GM18909 (cell line): ENCODE results near the gene CEP350.
"Not testable (repeated sequence)": the region's sequence is repeated elsewhere in the genome, so short reads cannot be mapped to it uniquely, and the experiment has no call there.

Experiments used
- ATAC-seq: cut with Tn5 transposase; IDR thresholded peaks from one replicate; pipeline ENCODE4 v1.9.1; 2021; ENCODE audit warnings: mild to moderate bottlenecking; ENCODE audit not compliant: unreplicated experiment, poor library complexity

The CEP350 gene

DNA sequence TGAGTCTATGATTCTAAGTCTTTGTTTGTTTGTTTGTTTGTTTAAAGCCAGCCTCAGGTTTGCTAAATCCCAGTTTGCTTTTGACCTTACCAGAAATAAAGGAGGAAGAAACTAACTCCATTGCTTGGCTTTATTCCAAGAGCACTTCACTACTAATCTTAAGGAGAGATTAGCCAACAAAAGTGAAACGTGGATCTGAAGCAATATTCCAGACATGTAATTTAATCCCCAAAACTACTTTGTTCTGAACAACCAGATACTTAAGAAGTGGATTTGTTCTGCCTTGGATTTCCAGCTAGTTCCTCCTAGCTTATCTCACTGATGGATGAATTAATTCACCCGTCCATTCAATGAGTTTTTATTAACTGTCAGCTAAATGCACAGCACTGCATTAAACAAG, 15.9 kb upstream of the CEP350 start:
- ATAC-seq: no peak

DNA sequence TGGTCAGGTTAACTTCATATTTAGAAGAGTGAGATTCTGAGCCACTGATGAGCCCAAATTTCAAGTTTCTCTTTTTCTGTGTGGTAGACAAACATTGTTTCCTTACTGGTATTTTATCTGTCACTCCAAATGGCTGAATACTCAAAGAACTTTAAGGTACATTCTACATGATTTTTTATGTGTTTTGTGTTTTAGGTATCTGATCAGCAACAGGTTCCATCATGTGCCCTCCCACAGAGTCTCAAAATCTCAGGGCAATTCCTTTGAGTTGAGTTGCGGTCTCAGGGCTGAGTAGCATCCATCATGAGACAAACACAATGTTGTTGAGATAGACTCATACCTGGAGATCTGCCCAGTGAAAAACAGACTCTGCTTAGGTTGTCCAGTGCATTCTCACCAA, 14.7 kb upstream of the CEP350 start:
- ATAC-seq: no peak

- ATAC-seq: no peak
These were observed 13.2 kb upstream of the CEP350 start for GRCh38 chr1:179941454-179941853.

DNA sequence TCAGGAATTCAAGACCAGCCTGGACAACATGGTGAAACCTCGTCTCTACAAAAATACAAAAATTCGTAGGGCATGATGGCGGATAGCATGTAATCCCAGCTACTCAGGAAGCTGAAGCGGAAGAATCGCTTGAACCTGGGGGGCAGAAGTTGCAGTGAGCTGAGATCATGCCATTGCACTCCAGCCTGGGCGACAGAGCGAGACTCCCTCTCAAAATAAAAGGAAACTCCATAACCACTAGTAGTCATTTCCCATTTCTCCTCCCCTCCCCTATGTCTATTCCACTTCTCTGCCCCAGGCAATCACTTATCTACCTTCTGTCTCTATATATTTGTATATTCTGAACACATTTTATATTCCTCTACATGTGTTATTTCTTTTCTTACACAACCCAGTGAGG, 4.0 kb upstream of the CEP350 start:
- ATAC-seq: no peak

- no peak for ATAC-seq
These were observed 3.0 kb upstream of the CEP350 start for GRCh38 chr1:179951383-179952144.

DNA sequence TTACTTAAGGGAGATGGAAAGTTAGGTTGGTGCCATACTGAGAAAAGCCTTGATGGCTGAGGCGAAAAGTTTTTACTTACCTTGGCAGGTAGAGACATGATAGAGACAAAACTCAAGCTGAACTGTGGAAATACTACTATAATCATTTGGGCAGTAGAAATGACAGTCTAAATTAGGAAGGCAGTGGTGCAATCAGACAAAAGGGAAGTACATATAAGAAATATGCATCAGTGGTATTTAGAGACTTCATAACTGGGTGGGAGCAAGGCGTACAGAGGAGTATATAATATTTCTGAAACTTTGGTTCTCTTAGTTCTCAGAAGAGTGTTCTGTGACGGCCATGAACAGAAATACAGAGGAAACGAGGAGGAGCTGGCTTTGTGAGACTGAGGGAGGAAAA, 2.4 kb upstream of the CEP350 start:
- ATAC-seq: no peak

GRCh38 chr1:179953974-179954492, 577 bp upstream of the CEP350 start:
- ATAC-seq: peak; percentile 21

DNA sequence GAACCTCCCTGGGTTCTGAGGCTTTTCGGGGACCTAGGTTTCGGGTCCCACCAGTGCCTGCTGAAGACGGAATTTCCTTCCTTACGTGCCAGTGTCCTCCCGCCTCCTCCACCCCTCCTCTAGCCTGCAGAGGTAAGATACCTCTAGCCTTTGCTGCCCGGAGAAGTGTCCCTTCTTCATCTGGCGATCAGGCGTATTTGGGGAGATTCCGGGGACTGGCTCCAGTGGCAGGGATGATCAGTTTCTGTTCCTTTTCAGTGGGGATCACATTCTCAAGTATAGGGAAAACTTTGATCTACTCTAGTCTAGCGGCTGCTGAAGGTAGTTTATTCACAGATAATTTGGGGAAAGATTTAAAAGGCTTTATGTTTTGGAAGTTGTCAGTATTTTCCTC, 674 bp downstream of the CEP350 start:
- ATAC-seq: no peak

DNA sequence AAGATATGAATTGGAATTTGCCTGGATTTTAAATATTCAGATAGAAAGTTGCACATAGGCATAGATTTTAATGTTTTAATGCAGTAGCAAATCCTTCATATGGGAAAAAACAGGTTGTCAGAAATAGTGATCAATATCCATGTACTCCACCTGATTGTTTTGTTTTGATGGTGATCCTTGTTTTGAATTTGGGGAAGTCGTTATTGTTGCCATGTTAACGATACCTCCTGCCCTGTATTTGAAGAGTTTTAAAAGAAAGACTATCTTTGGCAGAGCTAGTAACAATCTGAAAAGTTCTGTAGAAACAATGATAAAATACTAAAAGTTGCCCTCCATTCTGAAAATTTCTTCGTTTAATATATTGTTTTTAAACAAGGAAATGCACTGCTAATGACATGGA, 1.1 kb downstream of the CEP350 start:
- ATAC-seq: no peak

GRCh38 chr1:179958359-179958758, 3.7 kb downstream of the CEP350 start:
- ATAC-seq: no peak

GRCh38 chr1:179962168-179962567, 7.6 kb downstream of the CEP350 start:
- ATAC-seq: not testable (repeated sequence)

GRCh38 chr1:179966551-179966950, 11.9 kb downstream of the CEP350 start:
- ATAC-seq: no peak

DNA sequence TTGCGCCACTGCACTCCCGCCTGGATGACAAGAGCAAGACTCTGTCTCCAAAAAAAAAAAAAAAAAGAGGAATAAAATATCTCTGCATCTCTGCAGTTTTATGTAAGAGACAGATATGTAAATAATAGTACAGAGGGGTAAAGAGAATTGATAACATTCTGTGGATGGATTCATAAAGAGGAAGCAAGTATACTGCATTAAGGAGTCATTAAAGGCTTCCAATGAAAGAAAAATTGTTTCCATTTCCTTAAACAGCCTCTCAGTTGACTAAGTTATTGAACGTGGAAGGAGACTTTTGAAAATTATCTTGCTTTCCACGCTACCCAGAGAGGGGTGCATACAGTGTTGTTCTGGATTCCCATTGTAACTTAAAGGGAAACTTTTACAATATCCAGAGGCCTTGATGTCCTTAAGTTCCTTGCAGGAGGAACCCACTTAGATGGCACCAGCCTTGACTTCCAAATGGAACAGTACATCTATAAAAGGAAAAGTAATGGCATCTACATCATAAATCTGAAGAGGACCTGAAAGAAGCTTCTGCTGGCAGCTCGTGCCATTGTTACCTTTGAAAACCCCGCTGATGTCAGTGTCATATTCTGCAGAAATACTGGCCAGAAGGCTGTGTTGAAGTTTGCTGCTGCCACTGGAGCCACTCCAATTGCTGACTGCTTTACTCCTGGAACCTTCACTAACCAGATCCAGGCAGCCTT, 13.8 kb downstream of the CEP350 start:
- no peak for ATAC-seq

DNA sequence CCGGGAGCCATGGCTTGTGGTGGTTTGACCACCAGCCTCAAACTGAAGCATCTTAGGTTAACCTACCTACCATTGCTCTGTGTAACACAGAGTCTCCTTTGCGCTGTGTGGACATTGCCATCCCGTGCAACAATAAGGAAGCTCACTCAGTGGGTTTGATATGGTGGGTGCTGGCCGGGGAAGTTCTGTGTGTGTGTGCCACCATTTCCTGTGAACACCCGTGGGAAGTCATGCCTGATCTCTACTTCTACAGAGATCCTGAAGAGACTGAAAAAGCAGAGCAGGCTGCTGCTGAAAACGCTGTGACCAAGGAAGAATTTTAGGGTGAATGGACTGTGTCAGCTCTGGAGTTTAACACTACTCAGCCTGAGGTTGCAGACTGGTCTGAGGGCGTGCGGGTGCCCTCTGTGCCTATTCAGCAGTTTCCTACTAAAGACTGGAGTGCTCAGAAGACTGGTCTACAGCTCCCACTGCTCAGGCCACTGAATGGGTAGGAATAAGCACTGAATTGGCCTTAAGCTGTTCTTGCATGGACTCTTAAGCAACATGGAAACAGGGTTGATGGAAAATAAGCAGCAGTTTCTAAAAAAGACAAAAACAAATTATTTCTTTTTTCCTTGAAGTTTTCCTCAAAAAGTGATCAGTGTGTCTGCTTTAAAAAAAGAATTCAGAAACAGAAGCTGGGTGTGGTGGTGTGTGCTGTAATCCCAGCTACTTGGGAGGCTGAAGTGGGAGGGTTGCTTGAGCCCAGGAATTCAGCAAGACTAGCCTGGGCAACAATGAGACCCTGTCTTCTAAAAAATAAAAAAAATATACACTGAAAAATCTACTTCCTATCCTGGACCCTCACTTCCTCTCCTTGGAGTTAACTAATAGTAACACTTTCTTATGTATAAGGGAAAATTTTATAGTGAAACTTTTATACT, 14.6 kb downstream of the CEP350 start:
- no peak for ATAC-seq

DNA sequence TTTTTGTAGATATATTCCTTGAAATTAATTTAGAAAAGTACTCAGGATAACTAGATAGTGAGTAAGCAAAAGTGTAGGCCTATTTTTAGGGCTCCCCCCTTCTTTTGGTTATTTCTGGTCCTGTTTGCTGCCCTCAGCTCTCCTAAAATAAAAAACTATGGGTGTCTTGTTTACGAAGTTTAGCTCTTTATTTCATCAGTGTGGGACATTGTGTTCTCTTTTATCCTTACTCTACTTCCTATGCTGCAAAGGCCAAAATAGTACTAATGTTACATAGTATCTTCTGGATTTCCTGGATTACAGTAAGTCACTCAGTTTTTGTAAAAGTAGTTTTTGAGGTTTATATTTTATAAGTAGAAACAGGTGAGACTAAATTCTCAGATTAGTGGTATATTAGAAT, 15.4 kb downstream of the CEP350 start:
- no peak for ATAC-seq

DNA sequence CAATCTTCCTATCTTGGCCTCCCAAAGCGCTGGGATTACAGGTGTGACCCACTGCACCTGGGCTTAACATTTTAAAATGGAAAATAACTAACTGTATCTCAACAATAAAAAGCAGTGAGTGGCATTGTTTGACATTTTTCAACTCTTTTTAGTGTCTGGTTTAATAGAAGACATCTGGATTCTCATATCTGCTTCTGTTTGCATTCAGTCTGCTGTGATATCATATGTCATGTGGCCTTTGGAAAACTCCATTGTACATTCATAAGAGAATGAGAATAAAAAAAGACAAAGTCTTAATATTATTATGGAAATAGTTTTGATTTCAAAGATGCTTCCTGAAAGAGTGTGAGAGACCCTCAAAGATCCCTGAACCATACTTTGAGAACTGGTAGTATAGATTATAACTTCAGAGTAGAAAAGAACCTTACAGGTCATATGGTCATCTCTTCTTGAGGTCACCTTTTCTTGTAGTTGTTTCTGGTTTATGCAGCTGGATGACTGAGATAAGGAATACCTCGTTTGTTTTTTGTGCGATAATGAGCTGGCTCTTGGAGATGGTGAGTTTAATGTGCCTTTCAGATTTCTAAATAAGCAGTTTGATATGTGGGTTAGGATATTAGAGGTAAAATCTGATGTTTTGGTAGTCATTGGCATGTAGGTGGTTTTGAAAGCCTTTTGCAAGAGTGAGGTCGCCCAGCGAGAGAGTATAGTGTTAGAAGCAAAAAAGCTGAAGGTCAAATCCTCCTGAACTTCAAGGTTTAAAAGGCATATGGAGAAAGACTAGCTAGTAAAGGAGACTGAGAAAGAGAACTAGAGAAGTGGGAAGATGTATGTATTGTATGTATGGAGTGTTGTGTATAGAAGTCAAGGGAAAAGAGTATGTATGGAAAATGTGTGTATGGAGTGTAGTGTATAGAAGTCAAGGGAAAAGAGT, 17.2 kb downstream of the CEP350 start:
- no peak for ATAC-seq

- no peak for ATAC-seq
These were observed 18.8 kb downstream of the CEP350 start for GRCh38 chr1:179973198-179974110.

DNA sequence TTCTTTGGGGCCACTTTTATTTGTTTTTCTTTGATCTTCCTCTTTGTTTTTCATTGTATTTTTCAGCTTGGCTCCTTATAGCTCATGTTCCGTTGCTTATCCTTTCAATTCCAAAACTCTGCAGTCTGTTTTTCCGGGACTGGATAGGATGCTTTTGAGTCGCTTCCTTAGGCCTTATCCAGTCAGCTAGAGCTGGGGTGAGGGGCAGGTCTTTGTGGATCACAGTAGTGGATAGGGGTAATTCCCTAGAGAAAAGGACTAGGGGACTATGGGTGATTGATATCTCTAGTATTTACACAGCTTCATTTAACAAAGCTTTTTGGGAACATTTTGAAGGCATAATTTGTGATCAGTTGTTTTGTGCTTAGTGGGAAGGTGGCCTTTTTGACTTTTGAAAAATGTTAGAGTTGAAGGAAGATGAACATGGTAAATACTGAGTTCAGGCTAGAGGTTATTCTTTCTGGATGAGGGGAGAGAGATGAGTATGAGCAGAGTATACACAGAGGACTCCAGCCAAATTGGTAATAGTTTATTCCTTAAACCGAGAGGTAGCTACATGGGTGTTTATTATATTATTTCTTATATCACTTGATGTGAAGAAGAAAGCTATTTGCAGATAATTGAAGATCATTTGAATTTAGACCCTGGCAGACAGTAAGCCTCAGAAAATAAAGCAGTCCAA, 22.5 kb downstream of the CEP350 start:
- ATAC-seq: no peak
